ENCODE data around the gene LATS2.

The LATS2 gene

GRCh38 chr13:21061029-21061763 lies at the start of gene LATS2:
LATS2 (minus strand) TSS chr13:21061586; CDS start chr13:21046026, 15,560 bp downstream.
- DNase-seq (ENCODE audit: low spot score): peak; percentile 95

GRCh38 chr13:21109168-21109567 lies 47.8 kb upstream of the LATS2 start:
- no peak for DNase-seq (ENCODE audit: low spot score)

- peak; percentile 81 for DNase-seq (ENCODE audit: low spot score)
These were observed 44.7 kb upstream of the LATS2 start for GRCh38 chr13:21106089-21106488.

GRCh38 chr13:21104199-21105019 lies 43.0 kb upstream of the LATS2 start:
- DNase-seq (ENCODE audit: low spot score): no peak

GRCh38 chr13:21101865-21102576 lies 40.6 kb upstream of the LATS2 start:
- DNase-seq (ENCODE audit: low spot score): no peak

GRCh38 chr13:21100994-21101757 lies 39.8 kb upstream of the LATS2 start:
- DNase-seq (ENCODE audit: low spot score): no peak

- no peak for DNase-seq (ENCODE audit: low spot score)
These were observed 38.8 kb upstream of the LATS2 start for GRCh38 chr13:21100211-21100610.

GRCh38 chr13:21095311-21095710 lies 33.9 kb upstream of the LATS2 start:
- DNase-seq (ENCODE audit: low spot score): no peak

GRCh38 chr13:21089830-21090229 lies 28.4 kb upstream of the LATS2 start:
- DNase-seq (ENCODE audit: low spot score): no peak

GRCh38 chr13:21088534-21088933 lies 27.1 kb upstream of the LATS2 start:
- no peak for DNase-seq (ENCODE audit: low spot score)

GRCh38 chr13:21086929-21087328 lies 25.5 kb upstream of the LATS2 start:
- no peak for DNase-seq (ENCODE audit: low spot score)

- DNase-seq (ENCODE audit: low spot score): no peak
These were observed 20.5 kb upstream of the LATS2 start for GRCh38 chr13:21081926-21082325.

- DNase-seq (ENCODE audit: low spot score): no peak
These were observed 19.2 kb upstream of the LATS2 start for GRCh38 chr13:21080593-21080891.

- DNase-seq (ENCODE audit: low spot score): peak; percentile 76
These were observed 18.6 kb upstream of the LATS2 start for GRCh38 chr13:21079761-21080592.

GRCh38 chr13:21079221-21079620 lies 17.8 kb upstream of the LATS2 start:
- no peak for DNase-seq (ENCODE audit: low spot score)

GRCh38 chr13:21078501-21078900 lies 17.1 kb upstream of the LATS2 start:
- no peak for DNase-seq (ENCODE audit: low spot score)

- DNase-seq (ENCODE audit: low spot score): no peak
These were observed 16.5 kb upstream of the LATS2 start for GRCh38 chr13:21077788-21078353.

GRCh38 chr13:21077076-21077787 lies 15.8 kb upstream of the LATS2 start:
- no peak for DNase-seq (ENCODE audit: low spot score)

GRCh38 chr13:21076253-21076652 lies 14.9 kb upstream of the LATS2 start:
- no peak for DNase-seq (ENCODE audit: low spot score)

Data from AG08395 (cell line).